Right lobe of liver (tissue), 4 donors: Measurements from ENCODE around the gene ITPR2.
"Not testable (repeated sequence)": the region's sequence is repeated elsewhere in the genome, so short reads cannot be mapped to it uniquely, and the experiment has no call there.

Experiments used
- CTCF ChIP-seq, 4 donors: fragments of 200-600 bp in 3 of 4; fragments of 450-650 bp in 1 of 4; IDR thresholded peaks; one replicate each; pipeline versions ENCODE4 v1.5.1 to v1.8.0; 2016 to 2022; ENCODE audit warnings: antibody characterized with exemption in 4 of 4, mild to moderate bottlenecking in 2 of 4
- POLR2A ChIP-seq: fragments of 450-650 bp; IDR thresholded peaks from one replicate; pipeline ENCODE4 v1.6.1; 2017; ENCODE audit warnings: antibody characterized with exemption, mild to moderate bottlenecking
- donor health status: DM: no; HTN: no; CAD: no.
- donor health status: DM: no; HTN: no; CAD: no.
- donor health status: DM: no; HTN: yes; CAD: no.

DNA sequence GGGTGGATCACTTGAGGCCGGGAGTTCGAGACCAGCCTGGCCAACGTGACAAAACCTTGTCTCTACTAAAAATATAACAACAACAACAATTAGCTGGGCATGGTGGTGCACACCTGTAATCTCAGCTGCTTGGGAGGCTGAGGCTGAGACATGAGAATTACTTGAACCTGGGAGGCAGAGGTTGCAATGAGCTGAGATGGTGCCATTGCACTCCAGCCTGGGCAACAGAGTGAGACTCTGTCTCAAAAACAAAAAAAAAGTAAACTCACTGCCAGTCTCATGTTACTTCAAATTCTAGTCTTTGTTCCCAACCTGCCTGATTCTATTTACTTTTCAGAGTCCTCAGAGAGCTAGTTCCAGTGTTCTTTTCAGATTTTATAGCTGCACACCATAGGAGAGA is 29.8 kb upstream of the ITPR2 start:
- TF ChIP-seq CTCF (IDR thresholded peaks at IDR 0.05); POLR2A: not testable (repeated sequence)
